GM19035 (cell line): Measurements from ENCODE around the gene PHF23.

Experiments
- ATAC-seq: cut with Tn5 transposase; IDR thresholded peaks from one replicate; pipeline ENCODE4 v1.9.1; 2021; ENCODE audit not compliant: unreplicated experiment

PHF23 gene

DNA sequence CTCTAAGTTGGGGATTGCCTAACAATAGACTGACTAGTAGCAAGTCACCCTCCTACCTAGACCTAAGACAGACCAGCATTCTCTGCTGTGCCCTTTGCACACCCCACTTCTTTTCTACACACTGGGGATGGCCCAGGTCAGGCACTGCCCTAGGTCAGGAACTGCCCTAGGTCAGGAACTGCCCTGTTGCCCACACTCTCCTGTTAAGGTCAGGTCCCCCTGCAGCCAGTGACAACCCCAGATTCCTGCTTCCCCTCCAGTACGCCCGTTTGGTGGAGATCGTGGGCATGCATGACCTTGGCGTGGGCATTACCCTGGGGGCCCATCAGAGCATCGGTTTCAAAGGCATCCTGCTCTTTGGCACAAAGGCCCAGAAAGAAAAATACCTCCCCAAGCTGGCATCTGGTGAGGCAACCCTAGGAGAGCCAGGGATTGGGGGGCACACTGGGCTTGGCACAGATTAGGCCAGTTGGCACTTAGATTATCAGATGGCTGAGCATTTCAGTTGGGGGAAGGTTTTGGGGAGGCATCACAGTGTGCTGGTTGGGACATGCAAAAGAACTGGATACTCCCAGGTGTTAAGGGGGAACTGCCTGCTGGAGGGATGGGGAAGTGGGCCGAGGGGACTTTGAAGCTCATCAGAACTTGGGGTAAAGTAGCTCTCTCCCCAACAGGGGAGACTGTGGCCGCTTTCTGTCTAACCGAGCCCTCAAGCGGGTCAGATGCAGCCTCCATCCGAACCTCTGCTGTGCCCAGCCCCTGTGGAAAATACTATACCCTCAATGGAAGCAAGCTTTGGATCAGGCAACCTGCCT lies 17.8 kb downstream of the PHF23 start:
- ATAC-seq = no peak

DNA sequence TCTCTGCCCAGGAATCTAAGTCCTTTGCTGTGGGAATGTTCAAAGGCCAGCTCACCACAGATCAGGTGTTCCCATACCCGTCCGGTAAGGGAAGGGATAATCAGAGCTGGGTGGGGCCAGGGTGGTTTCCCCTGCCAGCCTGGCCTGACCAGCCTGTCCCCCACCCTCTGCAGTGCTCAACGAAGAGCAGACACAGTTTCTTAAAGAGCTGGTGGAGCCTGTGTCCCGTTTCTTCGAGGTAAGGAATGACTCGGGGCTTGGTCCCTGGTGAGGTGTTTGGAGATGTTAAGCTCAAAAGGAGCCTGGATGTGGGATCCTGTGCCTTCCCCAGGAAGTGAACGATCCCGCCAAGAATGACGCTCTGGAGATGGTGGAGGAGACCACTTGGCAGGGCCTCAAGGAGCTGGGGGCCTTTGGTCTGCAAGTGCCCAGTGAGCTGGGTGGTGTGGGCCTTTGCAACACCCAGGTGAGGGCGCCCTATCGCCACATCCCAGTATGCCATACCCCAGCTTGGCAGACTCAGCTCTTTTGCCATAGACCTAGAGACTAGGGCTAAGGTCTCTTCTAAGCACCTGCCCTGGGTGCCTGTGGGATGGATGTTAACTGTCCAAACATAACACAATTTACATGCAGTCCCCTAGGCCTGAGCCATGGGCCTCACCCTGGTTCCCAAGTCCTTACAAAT lies 18.5 kb downstream of the PHF23 start:
- no peak for ATAC-seq

DNA sequence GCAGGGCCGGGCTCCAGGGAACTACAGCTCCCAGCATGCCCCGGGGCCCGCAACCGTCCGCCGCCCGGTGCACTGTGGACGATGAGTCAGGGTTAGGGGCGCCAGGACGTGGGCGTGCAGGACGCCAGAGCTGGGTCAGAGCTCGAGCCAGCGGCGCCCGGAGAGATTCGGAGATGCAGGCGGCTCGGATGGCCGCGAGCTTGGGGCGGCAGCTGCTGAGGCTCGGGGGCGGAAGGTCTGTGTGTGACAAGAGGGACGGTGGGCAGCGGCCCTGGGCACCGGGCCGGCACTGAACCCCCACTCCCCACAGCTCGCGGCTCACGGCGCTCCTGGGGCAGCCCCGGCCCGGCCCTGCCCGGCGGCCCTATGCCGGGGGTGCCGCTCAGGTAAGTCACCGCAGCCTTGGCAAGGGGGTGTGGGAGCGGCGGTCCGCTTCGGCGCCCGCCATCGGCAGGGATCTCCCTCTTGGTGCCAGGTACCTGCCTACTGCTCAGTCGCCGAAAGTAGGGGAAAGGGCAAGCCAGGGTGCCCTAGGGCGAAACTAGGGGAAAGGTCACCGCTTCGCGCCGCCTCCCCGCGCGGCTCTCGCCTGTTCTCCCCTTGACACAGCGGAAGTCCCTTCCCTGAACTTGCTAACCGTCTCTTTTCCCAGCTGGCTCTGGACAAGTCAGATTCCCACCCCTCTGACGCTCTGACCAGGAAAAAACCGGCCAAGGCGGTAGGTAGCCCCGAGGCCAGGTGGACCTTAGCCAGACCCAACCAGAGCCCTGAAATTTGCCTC lies 19.3 kb downstream of the PHF23 start, which contains the start of the genes ACADVL and DLG4:
Gene ACADVL (plus strand): TSS at position 127 of the 781 bp plus-strand sequence. CDS start 47 bp downstream, at position 174.
Gene DLG4 (minus strand): TSS at position 25 of the 781 bp plus-strand sequence.
- peak; percentile 44 for ATAC-seq

DNA sequence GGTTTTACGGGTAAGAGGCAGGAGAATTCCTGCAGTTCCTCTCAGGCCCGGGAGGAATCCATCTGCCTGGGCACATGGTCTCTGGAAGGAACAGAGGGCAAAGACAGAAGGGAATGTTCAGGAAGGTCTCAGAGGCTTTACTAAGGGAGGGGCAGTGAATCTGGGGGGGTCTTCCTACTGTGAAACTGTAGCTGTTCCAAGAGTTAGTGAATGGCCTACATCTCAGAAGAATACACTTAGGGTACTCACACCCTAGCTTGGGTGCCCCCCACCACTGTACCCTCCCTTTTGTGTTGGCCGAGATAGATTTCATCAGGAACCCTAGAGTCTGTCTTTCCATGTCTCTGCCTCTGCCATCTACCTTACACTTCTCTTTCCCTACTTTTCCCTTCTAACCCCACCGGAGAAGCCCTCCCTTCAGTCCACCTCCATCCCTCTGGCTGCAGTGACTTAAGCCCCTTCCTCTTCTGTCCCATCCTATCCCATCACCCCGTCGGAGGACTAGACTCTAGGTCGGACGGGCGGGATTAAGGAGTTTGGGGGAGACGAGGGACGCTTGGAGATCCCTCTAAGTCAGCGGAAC lies 19.9 kb downstream of the PHF23 start:
- no peak for ATAC-seq

DNA sequence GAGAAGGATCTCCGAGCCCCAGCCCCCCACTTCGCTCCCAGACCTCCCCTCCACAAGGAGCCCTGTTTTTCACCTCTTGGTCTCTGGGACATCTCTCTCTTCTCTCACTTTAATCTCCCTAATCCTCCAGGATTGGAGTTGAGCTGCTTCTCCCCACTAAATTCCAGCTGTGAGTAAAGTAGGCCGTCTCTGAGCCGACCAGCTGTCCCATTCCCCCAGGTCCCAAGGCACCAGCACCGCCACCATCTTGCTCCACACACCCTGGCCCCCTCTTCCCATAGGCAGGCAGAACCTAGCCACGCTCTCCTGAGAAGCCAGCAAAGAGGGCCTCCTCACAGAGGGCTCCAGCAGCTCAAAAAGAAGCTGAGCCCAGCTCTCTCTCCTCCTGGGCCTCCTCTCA lies 20.5 kb downstream of the PHF23 start:
- ATAC-seq = no peak

DNA sequence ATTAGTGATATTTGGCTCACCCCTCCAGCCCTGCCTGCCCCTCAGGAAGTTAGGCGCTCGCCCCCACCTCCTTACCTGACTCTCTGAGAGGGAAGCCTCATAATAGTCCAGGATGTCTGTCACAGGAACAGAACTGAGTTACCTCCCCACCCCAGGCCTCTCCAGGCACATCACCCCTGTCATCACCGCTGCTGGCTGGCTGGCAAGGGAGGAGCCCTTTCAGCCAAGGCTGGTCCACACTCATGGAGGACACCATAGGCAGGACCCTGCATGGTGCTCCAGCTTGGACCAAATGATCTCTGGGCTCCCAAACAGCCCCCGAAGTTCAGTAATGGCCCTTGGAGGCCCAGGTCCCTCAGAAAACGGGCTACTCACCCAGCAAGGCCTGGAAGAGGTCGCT lies 21.1 kb downstream of the PHF23 start:
- no peak for ATAC-seq

DNA sequence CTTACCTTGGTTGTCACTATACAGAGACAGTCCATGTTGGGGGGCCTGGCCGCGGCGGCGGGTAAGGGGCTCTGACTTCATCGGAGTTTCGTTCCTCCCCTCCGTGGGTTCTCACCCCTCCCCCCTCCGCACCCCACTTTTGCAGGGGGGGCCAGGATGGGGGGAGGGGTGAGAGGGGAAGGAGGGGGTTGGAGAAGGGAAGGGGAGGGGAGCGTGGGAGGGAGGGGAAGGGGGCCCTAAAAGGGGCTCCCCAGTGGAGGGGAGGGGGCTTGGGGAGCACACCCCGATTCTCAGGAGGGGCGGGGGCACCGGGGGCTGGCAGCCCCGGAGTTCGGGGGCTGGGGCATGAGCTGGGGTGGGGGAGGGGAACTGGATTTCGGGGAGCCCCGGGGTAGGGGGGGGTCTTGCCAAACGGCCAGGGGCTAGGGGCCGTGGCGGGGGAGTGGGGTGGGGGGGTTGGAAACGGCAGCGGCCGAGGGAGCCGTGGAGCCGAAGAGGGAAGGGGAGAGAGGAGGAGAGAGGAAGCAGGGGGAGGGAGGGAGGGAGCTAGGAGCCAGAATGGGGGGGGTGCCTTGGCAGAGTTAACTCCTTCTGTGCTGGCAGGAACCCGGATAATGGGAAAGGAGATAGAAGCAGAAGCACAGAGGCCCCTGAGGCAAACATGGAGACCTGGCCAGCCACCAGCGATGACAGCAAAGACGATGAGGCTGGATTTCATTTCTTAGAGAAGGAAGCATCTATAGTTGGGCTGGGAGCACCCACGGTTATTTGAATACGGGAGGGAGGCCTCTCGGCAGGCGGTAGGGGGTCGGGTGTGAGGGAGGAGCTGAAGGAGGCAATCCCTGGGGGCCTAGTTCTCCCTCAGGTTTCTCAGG lies 21.9 kb downstream of the PHF23 start:
- ATAC-seq = no peak

DNA sequence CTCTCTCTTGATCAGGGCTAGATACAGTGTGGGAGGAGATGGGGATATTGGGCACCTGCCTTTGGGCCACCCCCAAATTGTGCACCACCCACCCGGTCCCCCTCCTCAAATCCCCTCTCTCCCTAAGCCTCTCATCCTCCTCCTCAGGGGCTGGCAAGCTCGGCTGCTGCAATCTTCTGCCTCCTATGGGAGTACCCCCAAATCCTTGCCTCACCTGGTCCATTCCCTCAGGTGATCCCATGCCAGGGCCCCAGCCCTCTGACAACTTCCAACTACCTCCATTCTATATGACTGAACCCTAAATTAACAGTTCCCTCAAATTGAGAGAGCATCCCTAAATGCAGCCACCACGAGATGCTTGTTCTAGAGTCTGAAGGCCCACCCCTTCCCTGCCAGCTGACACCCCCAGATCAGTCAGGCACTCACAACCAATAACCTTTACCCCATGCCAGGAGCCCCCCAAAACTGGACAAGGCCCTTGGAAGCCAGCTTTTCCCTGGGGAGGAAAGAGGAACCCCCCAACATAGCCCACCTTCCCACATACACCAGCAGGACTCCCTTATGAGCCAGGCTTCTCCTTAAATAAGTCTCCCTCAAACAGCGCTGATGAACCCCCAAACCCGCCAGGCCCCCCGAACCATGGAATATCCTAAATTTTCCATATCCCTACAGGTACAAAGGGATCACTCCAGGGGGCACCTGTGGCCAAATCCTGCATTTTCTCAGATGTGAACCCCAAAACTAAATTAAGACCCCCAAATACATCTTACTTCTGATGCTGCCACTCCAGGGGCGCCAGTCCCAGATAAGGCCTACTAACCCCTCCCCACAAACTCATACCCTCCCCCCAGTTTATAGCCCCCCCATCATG lies 22.8 kb downstream of the PHF23 start:
- ATAC-seq = no peak

DNA sequence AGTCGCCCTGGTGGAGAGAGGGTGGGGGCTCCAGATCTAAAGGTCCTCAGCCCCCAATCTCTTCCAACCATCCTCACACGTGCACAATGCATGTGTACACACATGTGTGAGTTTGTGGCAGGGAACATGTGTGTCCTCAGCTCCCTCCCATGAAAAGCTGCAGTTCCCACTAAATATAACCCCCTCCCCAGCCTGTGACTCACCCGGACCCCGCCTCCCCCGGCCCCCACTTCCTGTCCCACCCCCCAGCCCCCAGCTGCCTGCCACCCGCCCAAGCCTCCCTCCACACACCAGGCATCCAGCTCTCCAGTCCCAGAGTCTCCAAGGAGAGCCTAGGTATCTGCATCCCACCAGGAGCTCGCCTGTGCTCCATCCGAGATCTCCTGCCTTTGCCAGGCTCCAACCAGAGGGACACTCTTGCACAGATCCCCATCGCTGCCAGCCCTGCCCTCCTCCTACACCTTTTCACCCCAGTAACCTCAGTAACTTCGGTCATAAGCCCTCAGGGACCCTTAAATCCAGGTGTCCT lies 23.5 kb downstream of the PHF23 start:
- no peak for ATAC-seq

DNA sequence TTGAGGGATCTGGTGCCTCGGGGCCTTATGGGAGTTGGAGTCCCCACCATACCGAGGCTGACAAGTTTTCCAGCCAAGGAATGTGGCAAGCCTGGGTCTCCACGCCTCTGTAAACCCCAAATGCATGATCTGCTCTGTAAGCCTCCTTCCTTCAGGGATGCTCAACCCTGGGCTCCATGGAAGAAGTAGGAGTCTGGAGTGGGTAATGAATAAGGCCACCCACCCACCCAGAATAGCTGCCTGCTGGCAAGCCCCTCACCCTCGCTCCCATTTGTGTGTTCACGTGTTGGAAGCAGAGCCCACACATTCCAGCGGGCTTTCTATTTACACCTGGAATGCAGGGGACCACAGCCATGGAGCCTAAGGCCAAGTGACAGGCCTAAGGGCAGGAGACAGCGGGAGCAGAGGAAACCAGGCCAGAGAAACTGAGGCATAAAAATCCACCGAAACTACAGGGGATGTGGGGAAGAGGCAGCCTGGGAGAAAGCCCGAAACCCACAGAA lies 24.1 kb downstream of the PHF23 start:
- no peak for ATAC-seq

DNA sequence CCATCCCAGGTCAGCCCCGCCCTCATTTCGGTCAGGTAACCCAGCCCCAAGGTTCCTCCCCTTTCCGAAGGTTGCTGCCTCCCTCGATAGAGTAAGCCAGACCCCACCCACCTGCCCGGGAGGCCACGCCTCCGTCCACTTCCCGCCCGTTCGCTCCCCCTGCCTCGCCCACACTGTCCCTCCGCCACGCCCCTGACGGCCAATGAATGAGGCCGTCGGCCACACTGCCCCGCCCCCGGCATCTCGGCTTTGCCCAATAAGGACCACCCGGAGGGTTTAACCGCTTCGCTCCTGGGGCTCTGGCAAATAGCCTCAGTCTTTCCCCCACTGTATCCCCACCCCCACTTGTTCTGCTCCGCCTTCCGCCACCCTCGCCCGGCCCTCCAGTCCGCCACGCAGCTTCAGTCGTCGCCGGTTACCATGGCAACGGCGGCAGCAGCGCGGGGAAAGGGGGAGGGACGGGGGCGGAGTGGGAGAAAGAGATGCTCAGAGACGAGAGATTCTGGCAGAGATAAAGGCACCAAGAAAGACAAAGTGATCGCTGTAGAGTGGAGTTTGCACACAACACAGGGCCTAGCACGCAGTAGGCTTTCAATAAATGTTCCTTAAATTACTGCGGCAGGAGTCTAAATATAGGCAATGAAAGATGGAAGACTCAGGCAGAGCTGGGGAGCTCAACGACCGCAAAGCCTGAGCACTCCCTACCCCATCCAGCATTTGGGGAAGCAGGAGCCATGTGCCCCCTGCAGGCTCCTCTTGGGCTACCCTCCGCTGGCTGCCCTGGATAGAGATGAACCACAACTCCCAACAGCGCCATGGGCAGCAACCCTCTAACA lies 24.7 kb downstream of the PHF23 start:
- ATAC-seq = peak; percentile 81

DNA sequence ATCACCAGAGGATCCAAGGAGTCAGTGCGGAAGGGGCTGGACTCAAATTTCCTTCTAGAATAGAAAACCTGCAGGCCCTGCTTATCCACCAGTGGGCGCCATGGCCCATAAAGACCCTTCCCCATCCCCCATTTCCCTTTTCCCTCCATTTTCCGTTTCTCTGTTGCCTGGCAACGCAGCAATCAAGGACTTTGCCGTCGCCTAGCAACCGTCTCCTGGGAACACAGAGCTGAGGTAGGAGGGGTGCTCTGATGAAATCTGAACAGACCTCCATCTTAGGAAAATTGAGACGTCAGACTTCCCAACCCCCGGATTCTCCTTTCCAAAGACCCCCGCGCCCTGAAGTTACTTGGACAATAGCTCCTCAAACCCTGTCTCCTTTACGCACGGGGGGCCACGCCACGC lies 25.4 kb downstream of the PHF23 start:
- no peak for ATAC-seq

DNA sequence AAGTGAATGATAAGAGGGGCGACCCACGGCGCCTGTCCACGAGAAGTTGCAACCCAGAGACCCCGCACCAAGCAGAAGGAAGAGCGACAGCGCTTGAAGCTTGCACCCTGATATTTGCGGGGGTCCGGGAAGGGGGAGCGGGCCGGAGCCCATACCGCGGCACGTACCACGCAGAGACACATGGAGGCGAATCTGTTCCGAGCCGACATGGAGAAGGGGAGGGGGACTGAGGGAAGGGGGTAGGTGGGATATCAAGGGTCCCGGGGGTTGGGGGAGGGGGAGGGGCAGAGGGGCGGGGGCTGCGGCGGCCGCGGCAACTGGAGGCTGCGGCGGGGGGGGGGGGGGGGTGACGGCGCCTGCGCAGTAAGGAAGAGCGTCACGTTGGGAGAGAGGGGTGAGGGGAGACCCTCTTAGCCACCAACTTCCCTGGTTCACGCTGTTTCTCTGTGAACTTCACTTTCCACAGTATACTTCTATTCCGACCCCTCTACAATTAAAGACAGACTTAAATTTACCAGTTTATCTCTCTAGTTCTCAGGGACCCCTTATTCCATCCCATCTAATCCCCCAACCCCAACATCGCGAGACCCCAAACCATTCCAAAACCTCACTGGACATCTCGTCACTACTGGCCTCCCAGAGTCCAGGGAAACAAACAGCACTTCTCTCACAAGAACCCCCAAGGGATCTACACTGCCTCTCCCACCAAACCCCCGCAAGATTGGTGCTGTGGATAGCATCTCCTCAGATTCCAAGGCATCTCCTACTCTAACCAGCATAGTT lies 27.6 kb downstream of the PHF23 start:
- no peak for ATAC-seq

DNA sequence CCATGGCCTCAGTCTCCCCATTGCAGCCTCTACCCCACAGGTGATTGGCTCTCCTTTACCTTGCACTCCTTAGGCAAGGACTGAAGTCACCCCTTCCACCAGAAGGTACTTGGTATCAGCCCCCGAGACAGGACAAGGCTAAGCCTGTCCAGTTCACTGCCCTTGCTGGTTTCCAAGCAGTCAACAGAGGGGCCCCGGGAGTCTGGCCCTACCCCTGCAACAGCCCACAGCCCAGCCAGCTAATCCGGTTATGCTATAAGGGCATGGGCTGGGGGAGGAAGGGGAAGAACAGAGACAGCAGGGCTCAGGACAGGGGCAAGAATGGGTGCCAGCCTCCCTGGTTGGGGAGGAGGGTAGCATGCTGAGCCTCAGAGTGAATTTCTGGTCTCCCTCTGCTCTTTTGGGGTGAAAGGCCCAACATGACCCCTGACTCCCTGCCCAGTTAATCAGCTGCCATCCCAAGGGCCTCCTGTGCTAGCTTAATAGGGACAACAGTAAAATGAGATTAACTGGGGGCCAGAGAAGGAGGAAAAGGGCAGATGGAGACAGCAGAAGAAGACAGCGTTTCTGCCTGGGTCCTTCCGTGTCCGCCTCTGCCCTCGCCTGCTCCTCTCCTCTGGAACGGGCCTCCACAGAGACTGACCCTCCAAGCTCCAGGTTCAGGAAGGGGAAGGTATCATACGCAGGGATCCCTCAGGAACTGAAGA lies 30.4 kb downstream of the PHF23 start:
- ATAC-seq = no peak

DNA sequence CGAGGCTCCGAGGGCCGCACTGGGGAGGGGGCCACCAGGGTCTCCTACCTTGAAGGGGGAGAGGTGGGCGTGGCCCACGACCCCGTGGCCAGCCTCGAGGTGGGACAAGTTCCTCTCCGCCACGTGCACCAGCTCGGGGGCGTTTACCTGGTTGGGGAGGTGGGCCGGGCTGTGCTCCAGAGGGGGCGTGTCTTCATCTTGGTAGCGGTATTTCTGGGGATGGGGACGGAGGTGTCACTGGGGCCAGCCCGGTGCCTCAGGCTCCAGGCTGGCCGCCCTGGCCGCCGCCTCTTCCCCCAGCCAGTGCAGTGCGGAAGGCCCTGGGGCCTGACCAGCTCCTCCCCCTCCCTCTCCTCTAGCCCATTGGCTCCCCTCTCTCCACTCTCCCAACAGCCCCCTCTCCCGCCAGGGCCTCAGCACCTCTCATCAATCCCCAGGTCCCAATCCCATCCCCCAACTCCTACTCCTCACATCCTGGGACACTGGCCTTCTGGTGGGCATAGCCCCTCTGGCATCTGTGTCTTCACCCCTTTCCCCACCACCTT lies 31.2 kb downstream of the PHF23 start:
- no peak for ATAC-seq
